HG03457 (cell line): ENCODE results near the gene SLC47A2.
"Not testable (repeated sequence)": the region's sequence is repeated elsewhere in the genome, so short reads cannot be mapped to it uniquely, and the experiment has no call there.

Source experiments
- ATAC-seq: cut with Tn5 transposase; IDR thresholded peaks from one replicate; pipeline ENCODE4 v1.9.1; 2021; ENCODE audit warnings: moderate number of reproducible peaks; ENCODE audit not compliant: unreplicated experiment

SLC47A2 gene

GRCh38 chr17:19709841-19710240, 6.5 kb downstream of the SLC47A2 start:
- ATAC-seq = no peak

GRCh38 chr17:19708431-19709175, 7.8 kb downstream of the SLC47A2 start:
- no peak for ATAC-seq

- no peak for ATAC-seq
Measured at GRCh38 chr17:19707728-19708221, 8.6 kb downstream of the SLC47A2 start.

- no peak for ATAC-seq
Measured at GRCh38 chr17:19706791-19707727, 9.3 kb downstream of the SLC47A2 start.

GRCh38 chr17:19705771-19706770, 10.3 kb downstream of the SLC47A2 start:
- ATAC-seq = no peak

- no peak for ATAC-seq
Measured at GRCh38 chr17:19705201-19705600, 11.2 kb downstream of the SLC47A2 start.

GRCh38 chr17:19703828-19704613, 12.4 kb downstream of the SLC47A2 start:
- no peak for ATAC-seq

GRCh38 chr17:19703106-19703827, 13.1 kb downstream of the SLC47A2 start:
- no peak for ATAC-seq

- no peak for ATAC-seq
Measured at GRCh38 chr17:19702217-19702641, 14.2 kb downstream of the SLC47A2 start.

- ATAC-seq = no peak
Measured at GRCh38 chr17:19686400-19687090, 29.8 kb downstream of the SLC47A2 start.

- ATAC-seq = not testable (repeated sequence)
Measured at GRCh38 chr17:19684909-19685580, 31.3 kb downstream of the SLC47A2 start.

- no peak for ATAC-seq
Measured at GRCh38 chr17:19683117-19683516, 33.3 kb downstream of the SLC47A2 start.

GRCh38 chr17:19678581-19679453, 37.6 kb downstream of the SLC47A2 start:
- ATAC-seq = no peak

GRCh38 chr17:19677736-19678379, 38.5 kb downstream of the SLC47A2 start:
- no peak for ATAC-seq

- ATAC-seq = no peak
Measured at GRCh38 chr17:19676896-19677295, 39.5 kb downstream of the SLC47A2 start.

- ATAC-seq = no peak
Measured at GRCh38 chr17:19673623-19674022, 42.8 kb downstream of the SLC47A2 start.
